DOHH2 (cell line): Measurements from ENCODE around the gene NKAIN2.

Experiments used
- EZH2phosphoT487 ChIP-seq: fragments of 200-600 bp; sonication (generic); IDR thresholded peaks from 2 replicates; pipeline ENCODE4 v1.6.1; 2017; ENCODE audit warnings: borderline replicate concordance, mild to moderate bottlenecking, antibody characterized with exemption, low read length, moderate library complexity, mixed read lengths
- TF ChIP-seq, protein P1 (sequence below): fragments of 200-600 bp; sonication (generic); IDR thresholded peaks from one replicate; pipeline ENCODE4 v1.5.1; 2014; ENCODE audit warnings: antibody characterized with exemption, mild to moderate bottlenecking, low read depth, low read length; ENCODE audit not compliant: poor library complexity, severe bottlenecking

DNA sequence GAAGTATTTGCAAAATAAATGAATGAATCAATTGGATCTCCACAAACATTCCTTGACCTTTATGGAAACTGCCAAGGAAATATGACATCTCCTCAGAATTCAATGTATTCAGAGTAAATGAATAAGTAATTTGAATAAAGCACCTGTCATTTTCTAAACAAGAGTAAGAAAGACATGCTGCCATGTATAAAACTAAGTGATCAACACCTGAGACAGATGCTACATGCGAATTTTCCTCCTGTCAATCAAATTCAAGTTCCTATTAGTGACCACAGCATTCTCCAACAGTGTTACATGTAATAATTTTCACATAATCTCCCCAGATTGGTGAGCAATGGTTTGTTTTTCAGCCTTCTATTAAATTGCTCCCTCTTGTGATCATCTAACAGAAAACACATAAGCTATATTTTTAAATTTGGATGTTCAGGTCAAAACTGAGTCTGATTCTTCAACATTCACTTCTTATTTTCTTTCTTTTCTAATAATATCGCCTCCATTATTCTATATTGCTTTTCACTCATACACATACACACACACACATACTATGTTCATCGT lies 995.4 kb downstream of the NKAIN2 start:
- TF ChIP-seq, protein P1, sequence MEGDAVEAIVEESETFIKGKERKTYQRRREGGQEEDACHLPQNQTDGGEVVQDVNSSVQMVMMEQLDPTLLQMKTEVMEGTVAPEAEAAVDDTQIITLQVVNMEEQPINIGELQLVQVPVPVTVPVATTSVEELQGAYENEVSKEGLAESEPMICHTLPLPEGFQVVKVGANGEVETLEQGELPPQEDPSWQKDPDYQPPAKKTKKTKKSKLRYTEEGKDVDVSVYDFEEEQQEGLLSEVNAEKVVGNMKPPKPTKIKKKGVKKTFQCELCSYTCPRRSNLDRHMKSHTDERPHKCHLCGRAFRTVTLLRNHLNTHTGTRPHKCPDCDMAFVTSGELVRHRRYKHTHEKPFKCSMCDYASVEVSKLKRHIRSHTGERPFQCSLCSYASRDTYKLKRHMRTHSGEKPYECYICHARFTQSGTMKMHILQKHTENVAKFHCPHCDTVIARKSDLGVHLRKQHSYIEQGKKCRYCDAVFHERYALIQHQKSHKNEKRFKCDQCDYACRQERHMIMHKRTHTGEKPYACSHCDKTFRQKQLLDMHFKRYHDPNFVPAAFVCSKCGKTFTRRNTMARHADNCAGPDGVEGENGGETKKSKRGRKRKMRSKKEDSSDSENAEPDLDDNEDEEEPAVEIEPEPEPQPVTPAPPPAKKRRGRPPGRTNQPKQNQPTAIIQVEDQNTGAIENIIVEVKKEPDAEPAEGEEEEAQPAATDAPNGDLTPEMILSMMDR = peak; percentile 12
- no peak for TF ChIP-seq EZH2phosphoT487
